SK-N-SH treated with all-trans-retinoic acid at 6 μM for 48 hours (cell line): ENCODE data around the gene GABBR1.

Experiments used
- ARNTL ChIP-seq: fragments of 450-650 bp; formaldehyde crosslinking; IDR thresholded peaks from 2 replicates; pipeline ENCODE4 v1.5.0; 2020; ENCODE audit warnings: low read depth, mild to moderate bottlenecking, moderate library complexity, borderline replicate concordance
- CSDC2 ChIP-seq: fragments of 250-450 bp; sonication (Bioruptor Pico); IDR thresholded peaks from 2 replicates; pipeline ENCODE4 v1.5.0; 2020; ENCODE audit warnings: mild to moderate bottlenecking, moderate library complexity
- CSRNP3 ChIP-seq: fragments of 250-450 bp; sonication (Bioruptor Pico); IDR thresholded peaks from 2 replicates; pipeline ENCODE4 v1.5.1; 2021; ENCODE audit warnings: mild to moderate bottlenecking, moderate library complexity
- PATZ1 ChIP-seq: fragments of 250-450 bp; sonication (Bioruptor Pico); IDR thresholded peaks from 2 replicates; pipeline ENCODE4 v1.8.0; 2020; ENCODE audit warnings: mild to moderate bottlenecking, moderate library complexity, borderline replicate concordance
- POU6F1 ChIP-seq: fragments of 250-450 bp; sonication (Bioruptor Pico); IDR thresholded peaks from 2 replicates; pipeline ENCODE4 v1.8.0; 2021; ENCODE audit warnings: low read depth, mild to moderate bottlenecking, moderate library complexity, borderline replicate concordance
- SNAI2 ChIP-seq: fragments of 250-450 bp; sonication (Bioruptor Pico); IDR thresholded peaks from 2 replicates; pipeline ENCODE4 v1.5.0; 2020; ENCODE audit warnings: mild to moderate bottlenecking, moderate library complexity
- TCF4 ChIP-seq: fragments of 250-450 bp; sonication (Bioruptor Pico); IDR thresholded peaks from 2 replicates; pipeline ENCODE4 v1.8.0; 2021; ENCODE audit warnings: mild to moderate bottlenecking, moderate library complexity, borderline replicate concordance
- TOX ChIP-seq: fragments of 250-450 bp; sonication (Bioruptor Pico); IDR thresholded peaks from 2 replicates; pipeline ENCODE4 v1.8.0; 2021; ENCODE audit warnings: mild to moderate bottlenecking, moderate library complexity, borderline replicate concordance
- ZC3H10 ChIP-seq: fragments of 250-450 bp; sonication (Bioruptor Pico); IDR thresholded peaks from 2 replicates; pipeline ENCODE4 v1.5.1; 2021; ENCODE audit warnings: mild to moderate bottlenecking, moderate library complexity
- ZFP3 ChIP-seq: fragments of 250-450 bp; sonication (Bioruptor Pico); IDR thresholded peaks from 2 replicates; pipeline ENCODE4 v1.5.0; 2020; ENCODE audit warnings: mild to moderate bottlenecking, moderate library complexity
- ZFP30 ChIP-seq: fragments of 450-650 bp; formaldehyde crosslinking; IDR thresholded peaks from 2 replicates; pipeline ENCODE4 v1.5.0; 2022; ENCODE audit warnings: mild to moderate bottlenecking, moderate library complexity
- ZNF565 ChIP-seq: fragments of 450-650 bp; formaldehyde crosslinking; conservative IDR thresholded peaks from 2 replicates; pipeline ENCODE4 v1.5.0; 2020; ENCODE audit warnings: low read depth, mild to moderate bottlenecking, moderate library complexity
- ZNF8 ChIP-seq: fragments of 450-650 bp; formaldehyde crosslinking; IDR thresholded peaks from 2 replicates; pipeline ENCODE4 v1.5.0; 2020; ENCODE audit warnings: mild to moderate bottlenecking, moderate library complexity
- TF ChIP-seq, protein P1 (sequence below): fragments of 250-450 bp; sonication (Bioruptor Pico); IDR thresholded peaks from 2 replicates; pipeline ENCODE4 v1.5.1; 2020; ENCODE audit warnings: low read depth, mild to moderate bottlenecking, moderate library complexity

DNA sequence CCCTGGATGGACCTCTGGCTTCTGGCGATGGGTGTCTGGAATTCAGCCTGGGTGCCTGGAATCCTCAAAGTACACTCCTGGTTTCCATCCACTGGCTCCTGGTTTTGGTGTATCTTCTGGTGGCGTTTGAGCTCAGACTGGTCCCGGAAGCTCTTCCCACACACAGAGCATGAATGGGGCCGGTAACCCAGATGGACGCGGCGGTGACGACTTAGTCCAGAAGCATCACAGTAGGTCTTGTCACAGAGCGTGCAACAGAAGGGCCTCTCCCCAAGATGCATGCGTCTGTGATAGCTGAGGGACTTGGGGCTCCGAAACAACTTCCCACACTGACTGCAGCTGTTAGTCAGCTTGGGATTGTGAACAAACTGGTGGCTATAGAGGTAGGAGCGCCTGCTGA lies 40.2 kb upstream of the GABBR1 start:
- TF ChIP-seq ZFP30 (CRISPR knock-in tag) (no peak), ZC3H10 (CRISPR knock-in tag) (no peak), CSRNP3 (CRISPR knock-in tag) (no peak), CSDC2 (CRISPR knock-in tag) (no peak), POU6F1 (CRISPR knock-in tag) (no peak), PATZ1 (CRISPR knock-in tag) (no peak), ZFP3 (no peak), ARNTL (CRISPR knock-in tag) (no peak), TOX (CRISPR knock-in tag) (no peak), TCF4 (CRISPR knock-in tag) (no peak), ZNF565 (no peak), ZNF8 (CRISPR knock-in tag) (no peak), SNAI2 (CRISPR knock-in tag) (no peak)
- TF ChIP-seq, protein P1, sequence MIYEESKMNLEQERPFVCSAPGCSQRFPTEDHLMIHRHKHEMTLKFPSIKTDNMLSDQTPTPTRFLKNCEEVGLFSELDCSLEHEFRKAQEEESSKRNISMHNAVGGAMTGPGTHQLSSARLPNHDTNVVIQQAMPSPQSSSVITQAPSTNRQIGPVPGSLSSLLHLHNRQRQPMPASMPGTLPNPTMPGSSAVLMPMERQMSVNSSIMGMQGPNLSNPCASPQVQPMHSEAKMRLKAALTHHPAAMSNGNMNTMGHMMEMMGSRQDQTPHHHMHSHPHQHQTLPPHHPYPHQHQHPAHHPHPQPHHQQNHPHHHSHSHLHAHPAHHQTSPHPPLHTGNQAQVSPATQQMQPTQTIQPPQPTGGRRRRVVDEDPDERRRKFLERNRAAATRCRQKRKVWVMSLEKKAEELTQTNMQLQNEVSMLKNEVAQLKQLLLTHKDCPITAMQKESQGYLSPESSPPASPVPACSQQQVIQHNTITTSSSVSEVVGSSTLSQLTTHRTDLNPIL, result no peak
